22Rv1 (cell line): Measurements from ENCODE around the gene ZNF605.
A peak's percentile ranks its signal among the peaks of the same experiment; 100 is the strongest.
"Not testable (repeated sequence)": the region's sequence is repeated elsewhere in the genome, so short reads cannot be mapped to it uniquely, and the experiment has no call there.

Source experiments
- H3K27ac ChIP-seq: fragments of 450-650 bp; 2 replicates; pipeline ENCODE4 v1.5.1; 2017
- CTCF ChIP-seq: fragments of 450-650 bp; IDR thresholded peaks from 2 replicates; pipeline ENCODE4 v1.5.1; 2017; ENCODE audit warnings: mild to moderate bottlenecking
- ZFX ChIP-seq: fragments of 450-650 bp; IDR thresholded peaks from 2 replicates; pipeline ENCODE4 v1.6.1; 2017; ENCODE audit warnings: antibody characterized with exemption, borderline replicate concordance

The ZNF605 gene

DNA sequence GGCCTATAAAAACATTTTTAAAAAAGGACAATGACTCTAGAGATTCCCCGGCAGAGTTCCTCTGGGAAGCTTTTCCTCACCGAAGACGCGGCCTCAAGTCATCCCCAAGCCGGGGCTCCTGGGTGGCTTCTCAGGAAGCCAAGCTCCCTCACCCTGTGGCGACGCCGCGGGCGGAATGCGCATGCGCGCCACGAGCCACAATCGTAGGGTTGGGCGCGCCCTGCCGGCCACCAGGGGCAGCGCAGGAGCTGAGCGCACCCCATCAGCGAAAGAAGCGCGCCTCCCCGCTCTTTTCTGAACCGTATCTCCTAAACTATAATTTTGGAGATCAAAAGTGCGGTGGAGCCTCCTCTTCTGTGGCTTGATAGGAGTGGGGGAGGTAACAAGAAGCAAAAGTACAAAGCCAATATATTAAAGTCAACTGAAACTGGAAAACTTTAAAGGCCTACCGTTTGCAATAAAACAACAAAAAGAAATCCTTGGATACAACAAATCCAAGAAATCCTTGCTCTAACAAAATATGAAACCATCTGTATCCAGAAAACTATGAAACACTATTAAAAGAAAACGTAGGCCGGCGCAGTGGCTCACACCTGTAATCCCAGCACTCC is 51.3 kb downstream of the ZNF605 start:
- H3K27ac ChIP-seq, result no peak overlapping the region
- TF ChIP-seq CTCF (peak; percentile 96), ZFX (no peak)

GRCh38 chr12:132899033-132899432 is 57.1 kb downstream of the ZNF605 start:
- no peak overlapping the region for H3K27ac ChIP-seq
- TF ChIP-seq ZFX, result no peak
- TF ChIP-seq CTCF, result no peak

DNA sequence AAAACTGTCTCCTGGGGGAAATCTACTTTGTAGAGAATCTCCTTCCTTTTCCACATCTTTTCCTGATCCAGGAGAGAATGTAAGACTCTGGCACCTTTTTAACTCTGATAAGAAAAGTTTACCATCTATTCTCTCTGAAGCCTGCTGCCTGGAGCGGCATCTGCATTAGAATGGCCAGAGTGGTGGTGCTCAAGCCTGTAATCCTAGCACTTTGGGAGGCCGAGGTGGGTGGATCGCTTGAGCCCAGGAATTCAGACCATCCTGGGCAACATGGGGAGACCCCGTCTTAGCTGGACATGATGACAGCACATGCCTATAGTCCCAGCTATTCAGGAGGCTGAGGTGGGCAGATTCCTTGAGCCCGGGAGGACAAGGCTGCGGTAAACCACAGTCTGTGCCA is 67.3 kb downstream of the ZNF605 start:
- no peak overlapping the region for H3K27ac ChIP-seq
- TF ChIP-seq CTCF, result no peak
- TF ChIP-seq ZFX, result no peak

DNA sequence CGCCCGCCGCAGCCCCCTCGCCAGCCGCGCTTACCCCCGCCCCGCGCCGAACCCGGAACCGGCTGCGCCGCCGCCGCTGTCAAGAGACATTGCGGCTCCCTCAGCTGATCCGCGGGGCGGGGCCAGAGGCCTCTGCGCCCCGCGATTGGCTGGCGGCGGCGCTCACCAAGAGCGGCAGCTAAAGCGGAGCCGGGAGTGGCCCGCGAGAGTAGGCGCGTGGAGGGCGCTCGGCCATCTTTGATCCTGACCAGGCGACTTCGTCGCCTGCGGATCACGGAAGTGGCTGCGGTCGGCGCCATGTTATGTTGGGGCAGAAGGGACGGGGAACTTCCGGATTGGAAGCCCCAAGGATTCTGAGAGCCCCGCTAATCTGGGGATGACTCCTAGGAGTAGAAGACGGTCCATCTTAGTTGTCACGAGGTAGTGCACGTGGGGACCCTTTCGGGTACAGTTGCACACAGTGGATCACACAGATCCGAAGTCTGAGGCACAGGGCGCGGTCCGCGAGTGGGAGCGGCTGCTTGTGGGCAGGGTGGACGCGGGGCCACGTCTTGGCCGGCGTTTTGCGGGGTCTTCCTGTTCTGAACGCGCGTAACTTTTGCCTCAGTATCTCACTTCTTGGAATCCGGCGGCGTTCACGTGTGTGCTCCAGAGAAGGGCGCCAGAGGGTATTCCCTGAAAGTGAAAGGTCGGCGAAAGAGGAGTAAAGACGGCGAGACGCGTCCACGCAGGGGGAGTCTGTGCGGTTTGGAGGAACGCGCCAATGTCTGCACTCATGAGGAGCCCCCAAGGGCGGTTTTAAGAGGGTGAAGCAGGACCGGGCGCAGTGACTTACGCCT is 68.4 kb downstream of the ZNF605 start, which contains the start of gene CHFR:
Gene CHFR (minus strand): TSS at position 93 of the 839 bp plus-strand sequence. CDS start 277 bp downstream, outside the sequence.
- no peak for TF ChIP-seq CTCF
- TF ChIP-seq ZFX, result no peak
- H3K27ac ChIP-seq, result peak within 1 kb of the TSS; percentile 91

DNA sequence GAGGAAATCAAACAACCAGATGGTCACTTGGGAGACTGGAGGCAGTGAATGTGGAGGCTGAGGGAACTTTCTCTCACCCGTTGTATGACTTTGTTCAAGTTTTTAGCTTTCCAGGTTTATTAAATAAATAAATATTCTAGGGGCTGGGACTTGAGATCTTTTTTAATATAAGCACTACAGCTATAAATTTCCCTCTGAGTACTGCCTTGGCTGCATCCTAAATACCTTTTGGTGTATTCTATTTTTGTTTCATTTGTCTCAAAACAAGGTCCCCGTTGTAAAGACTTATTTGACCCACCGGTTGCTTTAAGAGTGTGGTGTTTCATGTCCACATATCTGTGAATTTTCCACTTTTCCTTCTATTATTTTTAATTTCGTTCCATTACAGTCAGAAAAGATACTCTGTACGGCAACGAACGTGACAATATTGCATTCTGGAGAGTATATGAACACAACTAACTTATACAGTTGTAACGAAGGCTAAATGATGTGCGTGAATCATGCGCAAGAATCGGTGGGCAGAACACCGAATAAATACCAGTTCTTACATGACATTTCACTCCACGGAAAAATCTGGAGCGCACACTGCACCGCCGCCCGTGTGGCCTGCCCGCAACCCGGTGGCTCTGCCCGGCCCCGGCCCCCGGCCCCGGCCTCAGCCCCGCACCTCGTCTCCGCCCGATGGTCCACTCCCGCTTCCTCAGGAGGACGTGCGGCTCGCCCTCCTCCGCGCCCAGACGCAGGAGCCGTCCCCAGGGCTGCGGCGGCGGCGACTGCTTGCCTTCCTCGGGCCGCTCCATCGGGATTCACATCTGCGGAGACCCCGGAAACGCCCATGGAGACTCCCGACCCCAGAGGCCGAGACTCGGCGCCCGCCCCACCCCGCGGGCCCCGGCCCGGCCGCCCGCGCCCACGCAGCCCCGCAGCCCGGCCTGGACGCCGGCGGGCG is 69.3 kb downstream of the ZNF605 start:
- TF ChIP-seq CTCF (no peak), ZFX (no peak)
- peak overlapping the region; percentile 91 for H3K27ac ChIP-seq

DNA sequence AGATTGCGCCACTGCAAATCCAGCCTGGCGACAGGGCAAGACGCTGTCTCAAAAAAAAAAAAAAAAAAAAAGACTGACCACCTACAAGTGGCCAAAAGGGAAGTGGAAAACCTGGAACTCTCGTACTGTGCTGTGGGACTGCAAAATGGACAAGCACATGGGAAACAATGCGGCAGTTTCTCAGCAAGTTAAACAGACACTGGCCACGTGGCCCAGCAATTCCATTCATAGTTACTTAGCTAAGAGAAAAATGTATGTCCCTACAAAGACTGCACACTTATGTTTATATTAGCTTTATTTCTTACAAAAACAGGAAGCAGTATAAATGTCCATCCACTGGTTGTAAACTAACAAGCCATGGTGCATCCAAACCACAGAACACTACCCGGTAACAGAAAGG is 74.3 kb downstream of the ZNF605 start:
- no peak overlapping the region for H3K27ac ChIP-seq
- TF ChIP-seq CTCF (no peak), ZFX (no peak)

GRCh38 chr12:132874620-132875019 is 81.5 kb downstream of the ZNF605 start:
- H3K27ac ChIP-seq, result not testable (repeated sequence)
